GM21515 (cell line): ENCODE measurements around the gene CD72.
A peak's percentile ranks its signal among the peaks of the same experiment; 100 is the strongest.
"Not testable (repeated sequence)": the region's sequence is repeated elsewhere in the genome, so short reads cannot be mapped to it uniquely, and the experiment has no call there.

ENCODE experiments used
- ATAC-seq: cut with Tn5 transposase; IDR thresholded peaks from one replicate; pipeline ENCODE4 v1.9.1; 2021; ENCODE audit not compliant: unreplicated experiment

Gene CD72

DNA sequence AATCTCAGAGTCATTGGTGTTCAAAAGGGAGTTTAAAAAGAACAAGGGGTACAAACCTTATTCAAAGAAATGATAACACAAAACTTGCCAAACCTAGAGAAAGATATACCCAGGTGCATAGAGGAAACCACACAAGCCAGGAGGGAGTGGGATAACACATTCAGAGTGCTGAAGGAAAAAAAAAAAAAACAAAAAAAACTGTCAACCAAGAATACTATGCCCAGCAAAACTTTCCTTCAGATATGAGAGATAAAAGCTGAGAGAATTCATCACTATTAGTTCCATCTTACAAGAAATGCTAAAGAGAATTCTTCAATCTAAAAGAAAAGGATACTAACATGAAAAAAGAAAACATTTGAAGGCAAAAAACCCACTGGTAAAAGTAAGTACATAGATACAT lies 24.6 kb downstream of the CD72 start:
- ATAC-seq, result no peak

DNA sequence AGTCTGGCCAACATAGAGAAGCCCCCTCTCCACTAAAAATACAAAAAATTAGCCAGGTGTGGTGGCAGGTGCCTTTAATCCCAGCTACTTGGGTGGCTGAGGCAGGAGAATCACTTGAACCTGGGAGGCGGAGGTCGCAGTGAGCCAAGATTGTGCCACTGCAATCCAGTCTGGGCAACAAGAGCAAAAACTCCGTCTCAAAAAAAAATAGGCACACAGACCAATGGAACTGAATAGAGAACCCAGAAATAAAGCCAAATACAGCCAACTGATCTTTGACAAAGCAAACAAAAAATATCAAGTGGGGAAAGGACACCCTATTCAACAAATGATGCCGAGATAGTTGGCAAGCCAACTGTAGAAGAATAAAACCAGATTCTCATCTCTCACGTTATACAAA lies 29.7 kb downstream of the CD72 start:
- ATAC-seq, result not testable (repeated sequence)

DNA sequence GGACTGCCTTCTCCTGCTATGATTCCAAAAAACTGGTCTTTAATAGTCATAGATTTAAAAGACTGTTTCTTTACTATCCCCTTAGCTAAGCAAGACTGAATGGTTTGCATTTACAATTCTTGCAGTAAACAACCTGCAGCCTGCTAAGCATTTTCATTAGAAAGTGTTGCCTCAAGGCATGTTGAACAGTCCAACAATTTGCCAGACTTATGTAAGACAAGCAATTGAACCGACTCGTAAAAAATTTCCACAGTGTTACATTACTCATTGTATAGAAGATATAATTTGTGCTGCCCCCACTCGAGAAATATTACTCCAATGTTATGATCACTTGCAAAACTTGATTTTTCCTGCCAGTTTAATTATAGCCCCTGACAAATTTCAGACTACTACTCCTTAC lies 33.5 kb downstream of the CD72 start:
- ATAC-seq, result not testable (repeated sequence)

- ATAC-seq, result not testable (repeated sequence)
These were observed 34.7 kb downstream of the CD72 start for GRCh38 chr9:35583521-35583920.

DNA sequence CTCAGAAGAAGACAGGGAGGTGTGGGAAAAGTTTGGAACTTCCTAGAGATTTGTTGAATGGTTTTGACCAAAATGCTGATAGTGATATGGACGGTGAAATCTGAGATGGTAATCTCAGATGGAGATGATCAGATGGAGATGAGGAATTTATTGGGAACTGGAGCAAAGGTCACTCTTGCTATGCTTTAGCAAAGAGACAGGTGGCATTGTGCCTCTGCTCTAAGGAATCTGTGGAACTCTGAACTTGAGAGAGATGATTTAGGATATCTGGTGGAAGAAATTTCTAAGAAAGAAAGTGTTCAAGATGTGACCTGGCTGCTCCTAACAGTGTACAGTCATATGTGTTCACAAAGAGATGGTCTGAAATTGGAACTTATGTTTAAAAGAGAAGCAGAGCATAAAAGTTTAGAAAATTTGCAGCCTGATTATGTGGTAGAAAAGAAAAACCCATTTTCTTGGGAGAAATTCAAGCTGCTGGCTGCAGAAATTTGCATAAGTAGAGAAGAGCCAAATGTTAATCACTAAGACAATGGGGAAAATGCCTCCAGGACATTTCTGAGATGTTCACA lies 38.5 kb downstream of the CD72 start:
- ATAC-seq, result not testable (repeated sequence)

DNA sequence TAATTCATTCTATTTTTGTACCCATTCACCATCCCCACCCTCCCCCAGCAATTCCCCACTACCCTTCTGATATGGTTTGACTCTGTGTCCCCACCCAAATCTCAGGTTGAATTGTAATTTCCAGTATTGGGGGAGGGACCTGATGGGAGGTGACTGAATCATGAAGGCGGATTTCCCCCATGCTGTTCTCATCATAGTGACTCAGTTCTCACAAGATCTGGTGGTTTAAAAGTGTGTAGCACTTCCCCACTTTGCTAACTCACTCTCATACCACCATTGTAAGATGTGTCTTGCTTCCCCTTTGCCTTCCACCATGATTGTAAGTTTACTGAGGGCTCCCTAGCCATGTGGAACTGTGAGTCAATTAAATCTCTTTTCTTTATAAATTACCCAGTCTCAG lies 39.1 kb downstream of the CD72 start:
- ATAC-seq, result no peak

GRCh38 chr9:35577486-35577885 lies 40.7 kb downstream of the CD72 start:
- no peak for ATAC-seq

- no peak for ATAC-seq
These were observed 42.7 kb downstream of the CD72 start for GRCh38 chr9:35575478-35575877.

DNA sequence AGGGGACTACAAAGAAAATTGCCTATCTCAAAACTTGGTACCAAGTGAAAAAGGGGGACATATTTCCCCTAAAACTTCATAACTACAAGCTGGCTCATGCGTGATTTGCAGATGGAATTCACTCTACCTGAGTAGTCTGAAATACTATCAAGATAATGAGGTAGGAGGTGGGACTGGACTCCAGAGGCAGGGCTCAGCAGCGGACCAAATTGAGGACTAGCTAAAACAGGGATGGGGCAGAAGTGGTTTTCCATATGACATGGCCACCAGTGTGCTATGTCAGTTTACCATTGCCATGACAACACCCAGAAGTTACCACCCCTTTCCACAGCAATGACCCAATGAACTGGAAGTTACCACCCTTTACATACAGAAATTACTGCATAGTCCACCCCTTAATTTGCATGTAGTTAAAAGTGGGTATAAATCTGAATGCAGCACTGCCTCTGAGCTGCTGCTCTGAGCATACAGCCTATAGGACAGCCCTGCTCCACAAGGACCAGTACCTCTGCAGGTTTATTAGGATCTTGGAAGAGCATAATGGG lies 43.6 kb downstream of the CD72 start:
- no peak for ATAC-seq

- ATAC-seq, result no peak
These were observed 47.3 kb downstream of the CD72 start for GRCh38 chr9:35570709-35571504.

DNA sequence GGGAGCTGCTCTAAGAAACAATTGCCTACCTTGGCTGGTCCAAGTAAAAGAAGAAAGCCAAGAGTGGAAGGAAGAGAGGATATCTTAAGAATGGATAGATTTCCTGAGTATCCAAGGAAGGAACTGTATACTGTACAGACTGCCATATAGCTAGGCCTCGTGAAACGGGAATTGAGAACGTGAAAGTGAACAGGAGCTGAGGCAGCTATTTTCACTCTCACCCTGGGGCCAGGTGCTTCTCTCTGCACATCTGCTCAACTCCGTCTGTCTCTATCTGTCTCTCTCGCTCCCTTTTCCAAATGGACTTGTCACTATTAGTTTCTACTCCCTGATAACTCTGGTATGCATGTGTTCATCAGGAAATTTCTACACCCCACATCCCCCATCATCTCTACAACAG lies 49.0 kb downstream of the CD72 start:
- peak; percentile 56 for ATAC-seq

DNA sequence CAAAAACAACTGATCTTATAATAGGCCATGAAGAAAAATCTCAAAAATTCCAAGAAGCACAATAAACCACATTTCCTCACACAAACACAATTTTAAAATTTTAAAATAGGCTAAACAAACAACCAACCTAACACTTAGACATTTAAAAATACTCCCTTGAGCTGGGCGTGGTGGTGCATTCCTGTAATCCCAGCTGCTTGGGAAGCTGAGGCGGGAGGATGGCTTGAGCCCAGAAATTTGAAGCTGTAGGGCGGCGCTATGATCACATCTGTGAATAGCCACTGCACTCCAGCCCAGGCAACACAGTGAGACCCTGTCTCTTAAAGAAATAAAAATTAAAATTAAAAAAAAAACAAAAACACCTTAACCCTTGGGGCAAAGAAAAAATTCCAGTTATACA lies 50.0 kb downstream of the CD72 start:
- ATAC-seq, result no peak

- no peak for ATAC-seq
These were observed 51.8 kb downstream of the CD72 start for GRCh38 chr9:35566417-35566816.

- no peak for ATAC-seq
These were observed 53.6 kb downstream of the CD72 start for GRCh38 chr9:35564658-35565061.

DNA sequence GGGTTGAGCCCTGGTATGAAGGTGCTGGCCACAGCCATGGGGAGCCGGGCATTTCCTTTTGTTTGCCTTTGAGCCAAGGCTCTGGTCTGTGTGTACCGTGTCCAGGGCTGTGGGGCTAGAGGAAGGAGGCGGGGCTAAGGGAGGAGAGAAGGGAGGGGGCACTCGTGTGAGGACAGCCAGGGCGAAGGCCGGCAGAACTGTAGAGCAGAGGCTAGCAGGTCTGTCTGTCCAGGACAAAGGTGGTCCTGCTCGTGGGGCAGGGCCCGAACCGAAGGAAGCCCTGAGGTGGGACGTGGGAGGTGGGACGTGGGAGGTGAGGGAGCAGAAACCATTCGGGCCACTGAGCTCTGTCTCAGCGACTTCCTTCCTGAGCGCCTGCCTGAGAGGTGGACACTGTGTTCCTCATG lies 54.4 kb downstream of the CD72 start:
- ATAC-seq, result no peak

DNA sequence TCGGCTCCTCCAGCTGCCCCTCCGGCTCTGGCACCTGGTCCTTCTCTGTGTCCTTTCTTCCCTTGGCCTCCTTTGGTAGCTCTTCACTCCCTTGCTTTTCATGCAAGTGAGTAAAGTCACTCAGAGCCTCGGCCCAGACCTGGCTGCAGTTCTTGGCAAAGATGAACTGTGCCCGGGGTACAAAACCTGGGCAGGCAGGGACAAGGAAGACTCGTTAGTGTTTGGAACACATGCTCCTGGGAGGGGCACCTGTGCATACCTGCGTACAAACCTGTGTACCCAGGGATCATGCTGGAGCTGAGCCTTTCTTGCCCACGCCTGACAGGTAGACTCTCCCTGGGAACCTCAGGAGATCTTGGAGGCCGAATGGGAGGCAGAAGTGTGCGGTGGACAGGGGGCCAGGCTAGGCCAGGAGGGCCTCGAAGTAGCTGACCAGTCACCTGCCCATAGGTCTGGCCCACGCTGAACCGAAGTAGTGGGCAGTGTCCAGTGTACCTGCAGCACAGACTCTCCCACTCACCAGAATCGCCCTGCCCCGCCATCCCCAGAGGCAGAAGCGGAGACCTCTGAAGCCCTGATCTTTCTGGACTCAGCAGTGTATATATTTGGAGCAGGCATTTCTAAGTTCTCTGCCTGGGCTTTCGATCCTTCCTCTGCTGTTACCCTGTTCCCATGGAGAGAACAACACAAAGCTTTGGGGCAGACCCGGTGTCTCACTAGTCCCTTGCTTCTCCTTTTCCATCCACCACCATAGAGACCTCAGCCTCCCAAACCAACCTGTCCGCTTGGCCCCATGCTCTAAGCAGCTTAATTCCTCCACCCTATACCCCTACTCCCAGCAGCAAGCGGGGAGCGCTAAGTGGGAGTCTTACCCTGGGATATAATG lies 55.1 kb downstream of the CD72 start:
- ATAC-seq, result no peak

DNA sequence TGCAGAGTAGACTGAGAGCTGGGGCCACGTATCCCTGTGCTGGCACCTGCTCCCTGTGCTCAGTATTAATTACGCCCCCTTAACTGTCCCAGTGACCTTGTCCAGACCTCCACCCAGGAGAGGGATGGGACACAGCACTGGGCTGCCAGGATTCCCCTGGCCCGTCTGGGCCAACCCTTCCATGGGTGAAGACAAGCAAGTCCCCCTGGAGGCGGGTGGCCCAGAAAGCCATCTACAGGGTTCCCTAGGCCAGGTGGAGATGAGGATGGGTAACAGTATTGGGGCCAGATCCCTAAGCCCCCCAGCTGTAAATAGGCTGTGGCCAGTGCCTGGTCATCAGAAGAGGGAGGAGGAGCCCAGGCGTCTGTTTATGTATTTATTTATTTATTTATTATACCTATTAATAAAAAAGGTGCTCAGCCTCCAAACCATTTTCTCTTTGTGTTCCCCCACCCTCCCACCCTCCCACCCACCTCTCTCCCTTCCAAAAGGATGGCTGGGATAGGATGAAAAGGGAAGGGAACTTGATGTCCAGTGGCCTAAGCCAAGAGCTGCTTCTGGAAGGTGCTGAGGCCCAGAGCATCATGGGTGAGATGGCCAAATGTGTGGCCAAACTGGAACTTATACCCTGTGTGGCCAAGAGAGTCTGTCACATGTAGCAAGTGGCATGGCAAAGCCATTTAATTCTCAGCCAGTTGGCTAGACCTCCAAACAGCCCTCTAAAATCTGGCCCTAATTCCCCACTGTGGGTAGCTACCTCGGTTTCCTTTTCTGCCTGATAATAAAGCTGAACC lies 56.5 kb downstream of the CD72 start:
- no peak for ATAC-seq

DNA sequence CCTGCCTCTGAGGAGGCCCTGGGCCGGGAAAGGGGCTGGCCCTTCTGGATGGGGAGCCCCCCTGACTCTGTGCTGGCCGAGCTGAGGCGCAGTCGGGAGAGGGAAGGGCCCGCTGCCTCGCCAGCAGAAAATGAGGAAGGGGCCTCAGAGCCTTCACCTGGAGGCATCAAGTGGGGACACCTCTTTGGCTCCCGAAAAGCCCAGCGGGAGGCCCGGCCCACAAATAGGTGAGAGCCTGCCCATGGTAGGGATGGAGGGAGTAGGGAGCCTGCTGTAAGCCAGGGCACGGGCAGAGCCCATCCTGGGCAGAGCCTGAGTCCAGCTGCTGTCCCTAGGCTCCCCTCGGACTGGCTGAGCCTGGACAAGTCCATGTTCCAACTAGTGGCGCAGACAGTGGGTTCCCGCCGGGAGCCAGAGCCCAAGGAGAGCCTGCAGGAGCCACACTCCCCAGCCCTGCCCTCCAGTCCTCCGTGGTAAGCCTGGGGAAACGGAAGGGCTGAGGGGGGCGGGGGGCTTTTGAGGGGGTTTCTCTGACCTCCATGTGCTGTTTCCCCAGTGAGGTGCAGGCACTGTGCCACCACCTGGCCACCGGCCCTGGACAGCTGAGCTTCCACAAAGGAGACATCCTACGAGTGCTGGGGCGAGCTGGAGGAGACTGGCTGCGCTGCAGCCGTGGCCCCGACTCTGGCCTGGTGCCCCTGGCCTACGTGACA lies 57.4 kb downstream of the CD72 start:
- ATAC-seq, result no peak
